ENCODE measurements around the gene HOXB9. TPM values are rescaled to one million over a fixed set of nuclear protein-coding genes. Genes with fewer than 3 reads are reported as not detected.

Gene HOXB9
- total RNA-seq, 1 experiment from 2014 or later = not detected

DNA sequence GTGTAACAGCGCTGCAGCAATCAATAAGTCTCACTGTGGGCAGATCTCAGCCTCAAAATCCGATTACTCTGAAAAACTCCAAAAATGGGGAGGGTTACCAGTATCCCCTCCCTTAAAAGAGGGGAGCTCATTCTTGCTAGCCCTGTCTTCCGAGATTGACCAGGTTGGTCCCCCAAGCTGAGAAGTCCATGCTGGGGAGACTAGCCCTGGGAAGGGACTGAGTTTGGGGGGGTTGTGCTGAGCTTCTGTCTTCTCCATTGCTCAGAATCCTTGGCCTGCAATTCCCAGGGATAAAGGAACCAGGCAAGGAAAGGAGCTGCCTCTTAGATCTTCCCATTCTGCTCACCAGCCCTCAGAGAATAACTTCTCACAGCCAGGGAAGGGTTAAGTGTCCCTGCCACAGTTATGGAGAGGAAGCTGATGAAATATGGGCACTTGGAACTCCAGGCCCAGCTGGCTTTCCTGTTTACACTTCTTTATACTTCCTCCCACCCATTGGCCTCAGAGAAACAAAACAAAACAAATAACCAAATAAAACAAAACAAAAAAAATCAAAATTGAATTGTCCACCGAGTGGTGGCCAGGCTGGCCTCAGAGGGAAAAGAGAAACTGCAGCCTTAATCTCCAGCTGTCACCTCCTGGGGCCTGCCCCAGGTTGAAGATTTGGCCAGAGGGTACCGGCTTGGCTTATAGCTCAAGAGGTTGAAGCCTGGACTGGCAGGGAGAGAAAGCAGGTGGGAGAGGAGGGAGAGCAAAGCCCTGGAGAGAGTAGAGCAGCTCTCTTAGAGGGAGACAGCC, 38.7 kb downstream of the HOXB9 start:
- Histone ChIP-seq H4K8ac (replicated peaks; ENCODE audit: insufficient read length, low read depth, low read length) (no peak overlapping the region), H3K4me1 (ENCODE audit: insufficient read depth, low read length) (no peaks in the 10 kb centered on the region), H3K56ac (ENCODE audit: insufficient read length, low read depth, low read length) (no peak overlapping the region), H4K5ac (ENCODE audit: insufficient read length, low read depth, low read length) (no peak overlapping the region), H2BK20ac (ENCODE audit: low read depth, low read length, poor library complexity, severe bottlenecking) (no peak overlapping the region), H3T11ph (ENCODE audit: low read length) (no peak overlapping the region), H3K4ac (ENCODE audit: low read depth, low read length) (no peak overlapping the region), H3K27ac (ENCODE audit: insufficient read length, low read depth, low read length) (no peak overlapping the region), H3K9me3 (ENCODE audit: control insufficient read depth, low read depth, low read length) (no peaks in the 10 kb centered on the region), H2BK12ac (ENCODE audit: insufficient read length, low read depth, low read length) (no peak overlapping the region), H2AK5ac (ENCODE audit: insufficient read length, low read length) (no peak overlapping the region), H3K79me1 (ENCODE audit: insufficient read depth, low read depth, low read length, poor library complexity, severe bottlenecking) (no peaks in the 10 kb centered on the region), H3K23me2 (ENCODE audit: insufficient read length, low read depth, low read length, poor library complexity, severe bottlenecking) (peaks cover 3% of the 10 kb centered on the region), H3K23ac (ENCODE audit: insufficient read length, low read depth, low read length) (no peak overlapping the region), H2BK120ac (ENCODE audit: low read depth, low read length, poor library complexity, severe bottlenecking) (no peak overlapping the region), H3K14ac (ENCODE audit: insufficient read depth, low read length) (no peak overlapping the region), H2AFZ (ENCODE audit: low read length) (no peak overlapping the region), H2BK5ac (ENCODE audit: insufficient read length, low read length) (no peak overlapping the region), H4K91ac (ENCODE audit: insufficient read length, low read depth, low read length) (no peak overlapping the region), H3K18ac (ENCODE audit: insufficient read length, low read depth, low read length) (no peak overlapping the region), H4K20me1 (ENCODE audit: control insufficient read depth, insufficient read depth, insufficient read length) (no peaks in the 10 kb centered on the region), H3K9ac (ENCODE audit: extremely low read depth, insufficient read length, low read length) (no peak overlapping the region), H3K27me3 (ENCODE audit: insufficient read depth, low read length) (peaks cover 100% of the 10 kb centered on the region), H2BK15ac (ENCODE audit: low read depth, low read length) (no peak overlapping the region), H3K79me2 (ENCODE audit: insufficient read depth, low read length) (no peaks in the 10 kb centered on the region), H3K4me2 (ENCODE audit: insufficient read depth, insufficient read length, low read length) (no peak overlapping the region)
- peaks cover 13 to 24% of the 10 kb centered on the region in 2 experiments for H3K4me1 Mint-ChIP-seq
- no peaks in the 10 kb centered on the region; a peak in 1 of 7 replicates for H3K36me3 Mint-ChIP-seq (ENCODE audit: insufficient read depth in 1 of 3, low read depth in 3 of 3)
- H3K4me3 Mint-ChIP-seq = no peak overlapping the region
- TF ChIP-seq, protein P1, sequence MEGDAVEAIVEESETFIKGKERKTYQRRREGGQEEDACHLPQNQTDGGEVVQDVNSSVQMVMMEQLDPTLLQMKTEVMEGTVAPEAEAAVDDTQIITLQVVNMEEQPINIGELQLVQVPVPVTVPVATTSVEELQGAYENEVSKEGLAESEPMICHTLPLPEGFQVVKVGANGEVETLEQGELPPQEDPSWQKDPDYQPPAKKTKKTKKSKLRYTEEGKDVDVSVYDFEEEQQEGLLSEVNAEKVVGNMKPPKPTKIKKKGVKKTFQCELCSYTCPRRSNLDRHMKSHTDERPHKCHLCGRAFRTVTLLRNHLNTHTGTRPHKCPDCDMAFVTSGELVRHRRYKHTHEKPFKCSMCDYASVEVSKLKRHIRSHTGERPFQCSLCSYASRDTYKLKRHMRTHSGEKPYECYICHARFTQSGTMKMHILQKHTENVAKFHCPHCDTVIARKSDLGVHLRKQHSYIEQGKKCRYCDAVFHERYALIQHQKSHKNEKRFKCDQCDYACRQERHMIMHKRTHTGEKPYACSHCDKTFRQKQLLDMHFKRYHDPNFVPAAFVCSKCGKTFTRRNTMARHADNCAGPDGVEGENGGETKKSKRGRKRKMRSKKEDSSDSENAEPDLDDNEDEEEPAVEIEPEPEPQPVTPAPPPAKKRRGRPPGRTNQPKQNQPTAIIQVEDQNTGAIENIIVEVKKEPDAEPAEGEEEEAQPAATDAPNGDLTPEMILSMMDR (conservative IDR thresholded peaks at IDR 0.05) = no peak
- H3K27ac Mint-ChIP-seq = no peak overlapping the region
- H3K27me3 Mint-ChIP-seq (ENCODE audit: low read depth) = peaks cover 100% of the 10 kb centered on the region
- peaks cover 7 to 14% of the 10 kb centered on the region in 2 experiments; a peak in 3 of 5 replicates for H3K9me3 Mint-ChIP-seq
- DNase-seq = no peak
- WGBS (ENCODE audit: extremely low coverage, insufficient read length, low lambda C conversion rate) = no CpG with 5 or more reads among the region's 5 CpGs

All from H9 (cell line).